ENCODE measurements around the gene CD22.

DNA sequence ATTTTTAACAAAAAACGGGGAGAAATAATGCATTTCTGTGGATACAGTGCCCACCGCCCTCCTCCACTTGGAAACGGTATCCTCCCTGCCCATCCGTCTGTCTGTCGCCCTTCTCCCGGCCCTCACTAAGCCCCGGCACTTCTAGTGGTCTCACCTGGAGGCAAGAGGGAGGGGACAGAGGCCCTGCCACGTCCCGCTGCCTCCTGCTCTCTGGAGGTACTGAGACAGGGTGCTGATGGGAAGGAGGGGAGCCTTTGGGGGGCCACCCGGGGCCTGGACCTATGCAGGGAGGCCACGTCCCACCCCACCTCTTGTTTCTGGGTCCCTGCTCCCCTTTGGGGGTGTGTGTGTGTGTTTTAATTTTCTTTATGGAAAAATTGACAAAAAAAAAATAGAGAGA is 49.6 kb upstream of the CD22 start:
- TF ChIP-seq POLR2AphosphoS5 (IDR thresholded peaks at IDR 0.05; ENCODE audit: low read depth, low read length) (no peak), POLR2A (IDR thresholded peaks at IDR 0.05; ENCODE audit: low read depth, low read length) (no peak), TAF1 (IDR thresholded peaks at IDR 0.05; ENCODE audit: borderline replicate concordance, low read depth, low read length) (no peak)
